Measurements from ENCODE around the gene ACAD10.

DNA sequence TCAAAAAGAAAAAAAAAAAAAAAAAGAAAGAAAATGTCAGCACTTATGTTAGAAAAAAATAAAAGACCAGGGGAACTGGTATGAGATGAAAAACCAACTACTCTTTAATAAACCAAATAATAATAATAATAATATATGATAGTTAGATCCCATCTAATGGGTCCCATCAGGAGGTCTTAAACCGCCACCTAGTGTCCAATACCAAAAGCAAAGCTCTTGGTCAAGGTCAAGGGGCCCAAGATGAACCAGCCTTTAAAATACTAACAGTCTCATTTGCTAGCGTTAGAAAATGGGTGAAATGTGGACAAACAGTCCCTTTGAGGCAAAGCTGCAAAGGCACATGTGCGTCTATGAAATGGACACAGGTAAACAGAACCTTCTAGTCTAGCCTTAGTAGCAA lies 12.3 kb upstream of the ACAD10 start:
- TF ChIP-seq, protein P1, sequence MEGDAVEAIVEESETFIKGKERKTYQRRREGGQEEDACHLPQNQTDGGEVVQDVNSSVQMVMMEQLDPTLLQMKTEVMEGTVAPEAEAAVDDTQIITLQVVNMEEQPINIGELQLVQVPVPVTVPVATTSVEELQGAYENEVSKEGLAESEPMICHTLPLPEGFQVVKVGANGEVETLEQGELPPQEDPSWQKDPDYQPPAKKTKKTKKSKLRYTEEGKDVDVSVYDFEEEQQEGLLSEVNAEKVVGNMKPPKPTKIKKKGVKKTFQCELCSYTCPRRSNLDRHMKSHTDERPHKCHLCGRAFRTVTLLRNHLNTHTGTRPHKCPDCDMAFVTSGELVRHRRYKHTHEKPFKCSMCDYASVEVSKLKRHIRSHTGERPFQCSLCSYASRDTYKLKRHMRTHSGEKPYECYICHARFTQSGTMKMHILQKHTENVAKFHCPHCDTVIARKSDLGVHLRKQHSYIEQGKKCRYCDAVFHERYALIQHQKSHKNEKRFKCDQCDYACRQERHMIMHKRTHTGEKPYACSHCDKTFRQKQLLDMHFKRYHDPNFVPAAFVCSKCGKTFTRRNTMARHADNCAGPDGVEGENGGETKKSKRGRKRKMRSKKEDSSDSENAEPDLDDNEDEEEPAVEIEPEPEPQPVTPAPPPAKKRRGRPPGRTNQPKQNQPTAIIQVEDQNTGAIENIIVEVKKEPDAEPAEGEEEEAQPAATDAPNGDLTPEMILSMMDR (IDR thresholded peaks at IDR 0.05; ENCODE audit: low read length): no peak
- TF ChIP-seq EZH2 (optimal IDR thresholded peaks at IDR 0.05; ENCODE audit: low read depth, low read length): no peak

Data from MM.1S (cell line).